Heart left ventricle (tissue), 16 donors: ENCODE data around the gene PLA2G4D. TPM values are rescaled to one million over a fixed set of nuclear protein-coding genes. Genes with fewer than 3 reads are reported as not detected.

Experiments used
- ATAC-seq, 4 donors: fragments of 200-7000 bp; cut with Tn5 transposase; one replicate each; pipeline ENCODE4 v1.9.1; 2020 to 2022; ENCODE audit warnings: moderate library complexity in 4 of 4, mild to moderate bottlenecking in 3 of 4, moderate number of reproducible peaks in 1 of 4
- DNase-seq, 5 donors: peaks; one replicate each; pipeline ENCODE4 v3.0.0-alpha.2; 2020
- H3K27ac ChIP-seq, 12 donors: fragments of 200-600 bp; sonication (generic) in 4 of 12; one replicate each; pipeline versions ENCODE4 v1.5.0 to v1.8.0; 2016 to 2022; ENCODE audit warnings: mild to moderate bottlenecking in 2 of 12
- H3K27me3 ChIP-seq, 9 donors: fragments of 200-600 bp; sonication (generic) in 2 of 9; one replicate each; pipeline versions ENCODE4 v1.5.1 to v1.8.0; 2016 to 2022; ENCODE audit warnings: mild to moderate bottlenecking in 3 of 9
- H3K36me3 ChIP-seq, 9 donors: fragments of 200-600 bp; sonication (generic) in 2 of 9; one replicate each; pipeline versions ENCODE4 v1.5.0 to v1.8.0; 2018 to 2022; ENCODE audit warnings: mild to moderate bottlenecking in 2 of 9
- H3K4me1 ChIP-seq, 12 donors: fragments of 200-600 bp; sonication (generic) in 4 of 12; one replicate each; pipeline versions ENCODE4 v1.5.0 to v1.8.0; 2016 to 2022; ENCODE audit warnings: mild to moderate bottlenecking in 3 of 12
- H3K4me3 ChIP-seq, 12 donors: fragments of 200-600 bp; sonication (generic) in 4 of 12; one replicate each; pipeline versions ENCODE4 v1.5.0 to v1.8.0; 2017 to 2022; ENCODE audit warnings: mild to moderate bottlenecking in 9 of 12, moderate library complexity in 4 of 12
- H3K9me3 ChIP-seq, 12 donors: fragments of 200-600 bp; sonication (generic) in 4 of 12; one replicate each; pipeline versions ENCODE4 v1.5.0 to v1.8.0; 2016 to 2022; ENCODE audit warnings: mild to moderate bottlenecking in 1 of 12
- CTCF ChIP-seq, 12 donors: fragments of 200-600 bp; sonication (generic) in 4 of 12; IDR thresholded peaks; one replicate each; pipeline versions ENCODE4 v1.5.0 to v1.8.0; 2018 to 2022; ENCODE audit warnings: antibody characterized with exemption in 12 of 12, mild to moderate bottlenecking in 5 of 12
- POLR2A ChIP-seq, 2 donors: fragments of 450-650 bp; IDR thresholded peaks; one replicate each; pipeline ENCODE4 v1.6.1; 2017; ENCODE audit warnings: antibody characterized with exemption in 2 of 2, mild to moderate bottlenecking in 2 of 2, moderate library complexity in 2 of 2
- whole genome bisulfite sequencing, 4 donors: extraction: QIAGEN DNeasy Blood & Tissue Kit in 2 of 4; methylation state at CpG; one replicate each; pipeline versions ENCODE4 v1.1.5 to v1.1.7; 2013 to 2018; 5-methylcytosine and 5-hydroxymethylcytosine counted together
- intact Hi-C, 10 donors: fragments of 100-400 bp; cut with DNase I; formaldehyde crosslinking; loops; one replicate each; pipeline versions ENCODE4 v1.11.1 to v1.14.2; 2022
- polyA plus RNA-seq, 2 donors: library from polyadenylated mRNA; stranded (reverse); fragments of 200-250 nt; gene quantifications; one replicate each; pipeline ENCODE4 v1.2.3, GENCODE V29; 2013
- total RNA-seq, 9 donors: library from RNA; depleted of rRNA in 2 of 9; stranded (reverse); fragments of >200 nt in 2 of 9; fragmentation: NEBNext Ultra II Directional in 3 of 9; extraction: Animal tissue kit (Norgen Biotek cat#: 25700) in 3 of 9; gene quantifications; one replicate each; pipeline versions ENCODE4 v1.1.0 to v1.2.4, GENCODE V29; 2016 to 2023
- donor health status: ischemic (EF 13 %, LVEDD 7.1; RV severe dilation, severe dysfunction).
- donor health status: healthy with polysubstance abuse.
- donor health status: DM: no; HTN: yes; CAD: no.
- donor health status: DM: no; HTN: no; CAD: no.
- donor health status: ischemic (EF 25% LVEDD 6.9; RV normal size, moderate dysfunction).
- donor health status: ischemic (EF 25% LVEDD 5.7; RV mildly dilated, moderate dysfunction).
- donor health status: healthy.
- donor health status: DM: yes; HTN: yes; CAD: no.
- donor health status: ischemic (EF 35%, LVEDD 5.7; RV mildly dilated, moderate dysfunction).
- donor health status: nonischemic (EF 11% LVEDD 7.7; RV severe dilation, severe dysfunction).
- donor health status: DM: yes; HTN: yes; CAD: no.
- donor health status: PGD.
- donor health status: ischemic (EF 29% LVEDD 5.4; RV normal size, mild dysfunction).
- donor health status: nonischemic (EF 23%, LVEDD 6.1; RV moderate dilation, normal function).

PLA2G4D gene
- total and polyA plus RNA-seq, 11 donors = not detected

GRCh38 chr15:42058791-42059190 lies 35.6 kb downstream of the PLA2G4D start:
- Histone ChIP-seq H3K4me1 (peaks cover 0 to 15% (median 4%) of the 10 kb centered on the region in 12 donors), H3K27me3 (peaks cover 0 to 3% (median 0%) of the 10 kb centered on the region in 9 donors), H3K36me3 (no peaks in the 10 kb centered on the region), H3K4me3 (no peak overlapping the region), H3K9me3 (no peaks in the 10 kb centered on the region), H3K27ac (no peak overlapping the region)
- intact Hi-C loops = loop anchor here in 7 of 10 donors (1.0 to 10.0 kb wide), 6 partner anchors 69 to 284 kb away; partner anchors contain the start of genes SPTBN5 (in 2 of the 7) and MAPKBP1 (in 1 of the 7)
- no peak for TF ChIP-seq POLR2A (IDR thresholded peaks at IDR 0.05)
- no peak for TF ChIP-seq CTCF (IDR thresholded peaks at IDR 0.05)
- 70 to 77% (median 73%) methylated on average over 3 of the region's 3 CpGs for WGBS, 4 donors
- no peak for ATAC-seq
- DNase-seq = no peak

- no peak for DNase-seq
- Histone ChIP-seq H3K4me1 (peaks cover 0 to 15% (median 5%) of the 10 kb centered on the region in 12 donors), H3K4me3 (peak overlapping the region in 1 of 12 donors; percentile 28), H3K27me3 (peaks cover 0 to 3% (median 0%) of the 10 kb centered on the region in 9 donors), H3K27ac (no peak overlapping the region), H3K9me3 (no peaks in the 10 kb centered on the region), H3K36me3 (no peaks in the 10 kb centered on the region)
- WGBS, 4 donors = 74 to 76% (median 75%) methylated on average over 6 of the region's 6 CpGs
- intact Hi-C loops = loop anchor here in 8 of 10 donors (1.0 to 10.0 kb wide), 8 partner anchors 67 to 283 kb away; partner anchors contain the start of genes SPTBN5 (in 2 of the 8) and MAPKBP1 (in 1 of the 8)
- TF ChIP-seq CTCF (IDR thresholded peaks at IDR 0.05) (no peak), POLR2A (IDR thresholded peaks at IDR 0.05) (no peak)
- no peak for ATAC-seq
Observed at GRCh38 chr15:42057799-42058646, 36.3 kb downstream of the PLA2G4D start.

- no peak overlapping the region for H3K27ac ChIP-seq
- peak overlapping the region in 8 of 12 donors; percentile 4 to 37 (median 34) for H3K4me3 ChIP-seq
- ATAC-seq (peak; percentile 87 to 97 (median 94)), DNase-seq (peak; percentile 75 to 89 (median 88))
- H3K27me3 ChIP-seq = peaks cover 0 to 3% (median 0%) of the 10 kb centered on the region in 9 donors
- intact Hi-C loops = loop anchor here in 8 of 10 donors (1.0 to 10.0 kb wide), 8 partner anchors 66 to 282 kb away; partner anchors contain the start of genes SPTBN5 (in 2 of the 8) and MAPKBP1 (in 1 of the 8)
- WGBS, 4 donors = 11 to 14% (median 13%) methylated on average over 34 to 37 of the region's 37 CpGs
- H3K36me3 ChIP-seq = no peaks in the 10 kb centered on the region
- H3K4me1 ChIP-seq = peaks cover 0 to 15% (median 5%) of the 10 kb centered on the region in 12 donors
- H3K9me3 ChIP-seq = no peaks in the 10 kb centered on the region
- no peak for TF ChIP-seq POLR2A (IDR thresholded peaks at IDR 0.05)
- TF ChIP-seq CTCF (IDR thresholded peaks at IDR 0.05) = peak; percentile 58 to 84 (median 70)
Observed at GRCh38 chr15:42056934-42057798, 37.2 kb downstream of the PLA2G4D start.
